Chondrocyte (in vitro differentiated cells): ENCODE data around the gene USHBP1. TPM values are rescaled to one million over a fixed set of nuclear protein-coding genes. Genes with fewer than 3 reads are reported as not detected.

Experiments used
- DNase-seq: peaks from one replicate; pipeline ENCODE4 v3.0.0; 2021; ENCODE audit warnings: mixed read lengths, low spot score
- H3K27ac Mint-ChIP-seq: one replicate; pipeline ENCODE4 v1.8.0; 2021; ENCODE audit warnings: mild to moderate bottlenecking, moderate library complexity, mixed read lengths; ENCODE audit not compliant: unreplicated experiment
- H3K27me3 Mint-ChIP-seq: 2 replicates; pipeline ENCODE4 v1.8.0; 2021; ENCODE audit warnings: low read depth, mixed read lengths
- H3K36me3 Mint-ChIP-seq: 2 replicates; pipeline ENCODE4 v1.8.0; 2021; ENCODE audit warnings: low read depth, mixed read lengths
- H3K4me1 Mint-ChIP-seq: 2 replicates; pipeline ENCODE4 v1.8.0; 2021; ENCODE audit warnings: low read depth, mild to moderate bottlenecking, mixed read lengths
- H3K4me3 Mint-ChIP-seq: one replicate; pipeline ENCODE4 v1.8.0; 2021; ENCODE audit warnings: mild to moderate bottlenecking, moderate library complexity, mixed read lengths; ENCODE audit not compliant: unreplicated experiment
- H3K9me3 Mint-ChIP-seq: 2 replicates; pipeline ENCODE4 v1.8.0; 2021; ENCODE audit warnings: low read depth, mixed read lengths
- total RNA-seq: library from RNA; stranded (reverse); gene quantifications from 3 replicates; pipeline ENCODE4 v1.2.1, GENCODE V29; 2021
- TF ChIP-seq, protein P1 (sequence below): fragments of 200-600 bp; sonication (generic); IDR thresholded peaks from 2 replicates; pipeline ENCODE4 v1.5.0; 2021; ENCODE audit warnings: antibody characterized with exemption, mild to moderate bottlenecking, moderate library complexity

USHBP1 gene
- total RNA-seq, 1 donor from 2014 or later: not detected

GRCh38 chr19:17210296-17210695 lies 54.2 kb downstream of the USHBP1 start:
- H3K4me1 Mint-ChIP-seq: peaks cover 12% of the 10 kb centered on the region

DNA sequence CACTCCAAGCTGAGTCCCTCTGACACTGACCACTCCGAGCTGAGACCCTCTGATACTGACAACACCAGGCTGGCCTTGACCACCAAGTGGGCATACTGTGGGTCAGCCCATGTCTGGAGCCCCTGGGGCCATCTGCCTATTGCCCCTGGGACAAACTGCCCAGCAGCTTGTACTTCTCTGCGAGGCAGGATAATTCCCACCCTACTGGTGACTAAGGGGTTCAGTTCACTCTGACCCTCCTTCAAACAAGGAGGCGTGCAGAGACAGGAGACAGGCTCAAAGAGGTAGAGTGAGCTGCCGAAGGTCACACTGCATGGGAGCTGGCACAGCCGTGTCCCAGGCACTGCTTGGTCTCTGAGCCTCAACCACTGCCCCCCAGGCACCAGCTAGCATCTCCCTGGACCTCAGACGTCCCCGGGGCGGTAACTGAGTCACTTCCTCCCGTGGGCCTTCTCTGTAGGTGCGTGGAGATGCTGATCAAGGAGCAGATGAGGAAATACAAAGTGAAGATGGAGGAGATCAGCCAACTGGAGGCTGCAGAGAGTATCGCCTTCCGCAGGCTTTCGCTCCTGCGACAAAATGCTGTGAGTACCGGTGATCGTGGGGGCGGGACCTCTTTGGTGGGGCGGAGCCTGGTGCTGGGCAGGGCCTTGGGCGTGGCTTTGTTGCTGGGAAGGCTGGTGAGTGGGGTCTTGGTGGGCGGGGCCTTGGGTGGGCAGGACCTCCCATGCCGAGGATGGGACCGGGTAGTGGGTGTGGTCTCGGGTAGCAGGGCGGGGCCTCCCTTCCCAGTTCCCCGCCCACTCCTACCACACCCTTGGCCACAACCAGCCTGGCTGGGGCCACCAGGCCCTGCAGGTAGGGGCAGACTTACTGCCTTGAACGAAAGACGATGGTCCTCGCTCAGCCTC lies 55.2 kb downstream of the USHBP1 start:
- peaks cover 28% of the 10 kb centered on the region for H3K36me3 Mint-ChIP-seq
- H3K27ac Mint-ChIP-seq: peak overlapping the region; percentile 61
- H3K9me3 Mint-ChIP-seq: no peaks in the 10 kb centered on the region
- TF ChIP-seq, protein P1, sequence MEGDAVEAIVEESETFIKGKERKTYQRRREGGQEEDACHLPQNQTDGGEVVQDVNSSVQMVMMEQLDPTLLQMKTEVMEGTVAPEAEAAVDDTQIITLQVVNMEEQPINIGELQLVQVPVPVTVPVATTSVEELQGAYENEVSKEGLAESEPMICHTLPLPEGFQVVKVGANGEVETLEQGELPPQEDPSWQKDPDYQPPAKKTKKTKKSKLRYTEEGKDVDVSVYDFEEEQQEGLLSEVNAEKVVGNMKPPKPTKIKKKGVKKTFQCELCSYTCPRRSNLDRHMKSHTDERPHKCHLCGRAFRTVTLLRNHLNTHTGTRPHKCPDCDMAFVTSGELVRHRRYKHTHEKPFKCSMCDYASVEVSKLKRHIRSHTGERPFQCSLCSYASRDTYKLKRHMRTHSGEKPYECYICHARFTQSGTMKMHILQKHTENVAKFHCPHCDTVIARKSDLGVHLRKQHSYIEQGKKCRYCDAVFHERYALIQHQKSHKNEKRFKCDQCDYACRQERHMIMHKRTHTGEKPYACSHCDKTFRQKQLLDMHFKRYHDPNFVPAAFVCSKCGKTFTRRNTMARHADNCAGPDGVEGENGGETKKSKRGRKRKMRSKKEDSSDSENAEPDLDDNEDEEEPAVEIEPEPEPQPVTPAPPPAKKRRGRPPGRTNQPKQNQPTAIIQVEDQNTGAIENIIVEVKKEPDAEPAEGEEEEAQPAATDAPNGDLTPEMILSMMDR: no peak
- DNase-seq: no peak
- no peak overlapping the region for H3K4me3 Mint-ChIP-seq
- peaks cover 4% of the 10 kb centered on the region for H3K4me1 Mint-ChIP-seq
- H3K27me3 Mint-ChIP-seq: no peaks in the 10 kb centered on the region

More at GRCh38 chr19:17210296-17210695, 54.2 kb downstream of the USHBP1 start:
- Mint-ChIP-seq H3K27ac (no peak overlapping the region), H3K36me3 (peaks cover 24% of the 10 kb centered on the region), H3K4me3 (no peak overlapping the region), H3K9me3 (no peaks in the 10 kb centered on the region), H3K27me3 (no peaks in the 10 kb centered on the region)
- TF ChIP-seq, protein P1: no peak
- no peak for DNase-seq

GRCh38 chr19:17206736-17207581 lies 57.6 kb downstream of the USHBP1 start:
- Mint-ChIP-seq H3K27me3 (no peaks in the 10 kb centered on the region), H3K9me3 (no peaks in the 10 kb centered on the region), H3K36me3 (peaks cover 42% of the 10 kb centered on the region), H3K4me3 (no peak overlapping the region), H3K27ac (no peak overlapping the region), H3K4me1 (peaks cover 2% of the 10 kb centered on the region)
- DNase-seq: no peak
- TF ChIP-seq, protein P1: no peak

DNA sequence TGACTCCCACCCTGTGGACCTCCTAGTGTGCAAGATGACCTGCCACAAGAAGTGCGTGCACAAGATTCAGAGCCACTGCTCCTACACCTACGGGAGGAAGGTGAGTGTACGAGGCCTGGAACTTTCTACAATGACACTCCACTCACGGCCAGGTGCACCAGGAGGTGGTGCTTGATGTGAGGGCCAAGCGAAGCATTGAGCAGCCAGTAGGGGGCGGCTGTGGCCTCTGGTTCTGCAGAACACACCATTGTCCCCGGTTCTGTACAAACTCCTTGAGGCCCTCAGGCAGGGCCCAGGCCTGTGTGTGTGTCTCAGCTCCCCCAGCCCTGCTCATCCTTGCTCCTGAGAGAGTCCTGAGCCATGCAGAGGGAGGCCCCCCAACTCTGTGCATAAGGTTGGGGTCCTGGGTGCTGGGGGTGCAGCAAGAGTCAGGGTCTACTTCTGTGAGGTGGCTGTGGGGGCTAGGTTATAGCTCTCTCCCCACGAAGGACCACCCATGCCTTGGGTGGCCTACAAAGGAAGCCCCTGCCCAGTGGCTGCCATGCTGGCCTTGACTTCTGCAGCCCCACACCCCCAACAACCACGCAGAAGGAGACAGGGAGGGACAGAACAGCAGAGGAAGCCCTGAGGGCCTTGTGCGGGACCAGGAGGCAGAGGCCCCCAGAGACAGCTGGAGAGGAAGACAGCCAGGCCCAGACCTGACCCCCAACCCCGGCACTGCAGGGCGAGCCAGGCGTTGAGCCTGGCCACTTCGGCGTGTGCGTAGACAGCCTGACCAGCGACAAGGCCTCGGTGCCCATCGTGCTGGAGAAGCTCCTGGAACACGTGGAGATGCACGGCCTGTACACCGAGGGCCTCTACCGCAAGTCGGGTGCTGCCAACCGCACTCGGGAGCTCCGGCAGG lies 59.1 kb downstream of the USHBP1 start:
- Mint-ChIP-seq H3K36me3 (peaks cover 51% of the 10 kb centered on the region), H3K27ac (no peak overlapping the region), H3K27me3 (no peaks in the 10 kb centered on the region), H3K4me3 (no peak overlapping the region), H3K9me3 (no peaks in the 10 kb centered on the region), H3K4me1 (peaks cover 2% of the 10 kb centered on the region)
- TF ChIP-seq, protein P1: peak; percentile 73
- DNase-seq: no peak
